Activated CD4-positive, alpha-beta T cell treated with anti-CD3 and anti-CD28 coated beads, Interleukin-2, amount 10 ng/mL, durations not matched to agents 7 days and 5 days (primary cell): Measurements from ENCODE around the gene PTCD1. TPM values are rescaled to one million over a fixed set of nuclear protein-coding genes. Genes with fewer than 3 reads are reported as not detected.
"Not testable (repeated sequence)": the region's sequence is repeated elsewhere in the genome, so short reads cannot be mapped to it uniquely, and the experiment has no call there.

Experiments
- CTCF ChIA-PET: fragments of 350-600 bp; sonication (Branson Sonifier 250); formaldehyde crosslinking; loops from one replicate; lab custom pipeline; 2021; ENCODE audit warnings: antibody characterized with exemption; lab: Charles Lee
- POLR2A ChIA-PET: fragments of 350-600 bp; sonication (Branson Sonifier 250); formaldehyde crosslinking; loops from one replicate; lab custom pipeline; 2021; ENCODE audit warnings: antibody characterized with exemption; lab: Charles Lee
- DNase-seq: peaks from one replicate; pipeline ENCODE4 v3.0.0-alpha.2; 2020
- H3K27ac Mint-ChIP-seq: one replicate; pipeline ENCODE4 v1.8.0; 2021; ENCODE audit warnings: mild to moderate bottlenecking, moderate library complexity, mixed read lengths
- H3K27me3 Mint-ChIP-seq: one replicate; pipeline ENCODE4 v1.8.0; 2021; ENCODE audit warnings: mixed read lengths
- H3K36me3 Mint-ChIP-seq: one replicate; pipeline ENCODE4 v1.8.0; 2021; ENCODE audit warnings: low read depth, mixed read lengths
- H3K4me1 Mint-ChIP-seq: one replicate; pipeline ENCODE4 v1.8.0; 2021; ENCODE audit warnings: mixed read lengths
- H3K4me3 Mint-ChIP-seq: one replicate; pipeline ENCODE4 v1.8.0; 2021; ENCODE audit warnings: mild to moderate bottlenecking, moderate library complexity, mixed read lengths
- H3K9me3 Mint-ChIP-seq: one replicate; pipeline ENCODE4 v1.8.0; 2021; ENCODE audit warnings: mixed read lengths
- total RNA-seq, 2 experiments: library from RNA; stranded (reverse); gene quantifications; one replicate each; pipeline ENCODE4 v1.2.3, GENCODE V29; 2021

PTCD1 gene
- total RNA-seq, 2 experiments from 2014 or later = 5.7 to 8.6 TPM

GRCh38 chr7:99419323-99420021, 19.1 kb downstream of the PTCD1 start:
- POLR2A ChIA-PET = no interaction called here
- CTCF ChIA-PET = interaction anchor here (1.6 to 2.7 kb wide), 2 partner anchors 10 to 11 kb away, joined by 6 to 18 read pairs; partner anchors contain the start of genes BUD31 and PDAP1
- Mint-ChIP-seq H3K36me3 (peaks cover 41% of the 10 kb centered on the region), H3K9me3 (no peaks in the 10 kb centered on the region), H3K4me3 (no peak overlapping the region), H3K4me1 (peaks cover 3% of the 10 kb centered on the region), H3K27me3 (no peaks in the 10 kb centered on the region), H3K27ac (no peak overlapping the region)
- DNase-seq = no peak

GRCh38 chr7:99418260-99418659, 20.3 kb downstream of the PTCD1 start:
- no peak overlapping the region for H3K4me3 Mint-ChIP-seq
- H3K27me3 Mint-ChIP-seq = no peaks in the 10 kb centered on the region
- H3K9me3 Mint-ChIP-seq = no peaks in the 10 kb centered on the region
- H3K36me3 Mint-ChIP-seq = peaks cover 43% of the 10 kb centered on the region
- CTCF ChIA-PET = interaction anchor here (2.7 kb wide), 1 partner anchor 9 kb away, joined by 18 read pairs; the partner anchor contains the start of genes BUD31 and PDAP1
- POLR2A ChIA-PET = no interaction called here
- H3K4me1 Mint-ChIP-seq = peaks cover 4% of the 10 kb centered on the region
- H3K27ac Mint-ChIP-seq = no peak overlapping the region
- no peak for DNase-seq

GRCh38 chr7:99415513-99416127, 23.0 kb downstream of the PTCD1 start:
- H3K27ac Mint-ChIP-seq, H3K9me3 Mint-ChIP-seq, H3K4me3 Mint-ChIP-seq, H3K27me3 Mint-ChIP-seq, POLR2A ChIA-PET: not testable (repeated sequence)
- CTCF ChIA-PET = interaction anchor here (0.6 to 1.1 kb wide), 5 partner anchors 10 to 248 kb away, joined by 3 to 6 read pairs (median 3); no protein-coding TSS in a partner anchor
- H3K36me3 Mint-ChIP-seq = peaks cover 55% of the 10 kb centered on the region
- H3K4me1 Mint-ChIP-seq = peaks cover 16% of the 10 kb centered on the region
- peak; percentile 20 for DNase-seq

- peak overlapping the region; percentile 37 for H3K27ac Mint-ChIP-seq
- no peak for DNase-seq
- peaks cover 39% of the 10 kb centered on the region for H3K4me1 Mint-ChIP-seq
- H3K9me3 Mint-ChIP-seq = no peaks in the 10 kb centered on the region
- peaks cover 37% of the 10 kb centered on the region for H3K36me3 Mint-ChIP-seq
- ChIA-PET CTCF (interaction anchor here (1.0 to 4.0 kb wide), 3 partner anchors 9 to 23 kb away, joined by 3 to 18 read pairs (median 4); no protein-coding TSS in a partner anchor), POLR2A (no interaction called here)
- H3K27me3 Mint-ChIP-seq = no peaks in the 10 kb centered on the region
- H3K4me3 Mint-ChIP-seq = peak overlapping the region; percentile 94
Observed at GRCh38 chr7:99410635-99411034, 28.0 kb downstream of the PTCD1 start.

- Mint-ChIP-seq H3K36me3 (peaks cover 32% of the 10 kb centered on the region), H3K4me3 (peak overlapping the region; percentile 94), H3K9me3 (no peaks in the 10 kb centered on the region), H3K27ac (peak overlapping the region; percentile 37), H3K27me3 (no peaks in the 10 kb centered on the region), H3K4me1 (peaks cover 42% of the 10 kb centered on the region)
- CTCF ChIA-PET = interaction anchor here (1.3 to 4.0 kb wide), 3 partner anchors 10 to 26 kb away, joined by 4 to 18 read pairs (median 4); no protein-coding TSS in a partner anchor
- POLR2A ChIA-PET = no interaction called here
- DNase-seq = no peak
Observed at GRCh38 chr7:99409806-99410205, 28.8 kb downstream of the PTCD1 start.

GRCh38 chr7:99409192-99409572, 29.4 kb downstream of the PTCD1 start:
- peak; percentile 25 for DNase-seq
- peak overlapping the region; percentile 92 for H3K27ac Mint-ChIP-seq
- no peaks in the 10 kb centered on the region for H3K9me3 Mint-ChIP-seq
- CTCF ChIA-PET = interaction anchor here (0.9 to 4.0 kb wide), 7 partner anchors 10 to 99 kb away, joined by 3 to 18 read pairs (median 3); no protein-coding TSS in a partner anchor
- peak overlapping the region; percentile 94 for H3K4me3 Mint-ChIP-seq
- H3K27me3 Mint-ChIP-seq = no peaks in the 10 kb centered on the region
- peaks cover 36% of the 10 kb centered on the region for H3K36me3 Mint-ChIP-seq
- POLR2A ChIA-PET = interaction anchor here (1.0 kb wide), 1 partner anchor 28 kb away, joined by 4 read pairs; no protein-coding TSS in a partner anchor
- peaks cover 46% of the 10 kb centered on the region for H3K4me1 Mint-ChIP-seq

- peak within 1 kb of the TSS; percentile 94 for H3K4me3 Mint-ChIP-seq
- H3K4me1 Mint-ChIP-seq = peaks cover 50% of the 10 kb centered on the region
- H3K9me3 Mint-ChIP-seq = no peaks in the 10 kb centered on the region
- no peaks in the 10 kb centered on the region for H3K27me3 Mint-ChIP-seq
- peak within 1 kb of the TSS; percentile 92 for H3K27ac Mint-ChIP-seq
- peak; percentile 94 for DNase-seq
- POLR2A ChIA-PET = interaction anchor here (1.0 kb wide), 1 partner anchor 28 kb away, joined by 4 read pairs; no protein-coding TSS in a partner anchor
- CTCF ChIA-PET = interaction anchor here (0.6 to 4.0 kb wide), 8 partner anchors 11 to 586 kb away, joined by 3 to 18 read pairs (median 3); no protein-coding TSS in a partner anchor
- H3K36me3 Mint-ChIP-seq = peaks cover 41% of the 10 kb centered on the region
Observed at GRCh38 chr7:99408379-99409191, 30.0 kb downstream of the PTCD1 start, which contains the start of the genes BUD31 and PDAP1. Gene BUD31, plus strand, starts transcription at chr7:99408969. Its CDS starts 2,124 bp downstream, at chr7:99411093. Gene PDAP1, minus strand, starts transcription at chr7:99408597. Its CDS starts 49 bp downstream, at chr7:99408548.

GRCh38 chr7:99407872-99408378, 30.7 kb downstream of the PTCD1 start:
- DNase-seq = peak; percentile 28
- H3K27me3 Mint-ChIP-seq = no peaks in the 10 kb centered on the region
- peaks cover 40% of the 10 kb centered on the region for H3K36me3 Mint-ChIP-seq
- H3K4me1 Mint-ChIP-seq = peaks cover 48% of the 10 kb centered on the region
- ChIA-PET POLR2A (interaction anchor here (0.5 kb wide), 1 partner anchor 369 kb away, joined by 4 read pairs; no protein-coding TSS in a partner anchor), CTCF (interaction anchor here (0.8 to 4.0 kb wide), 8 partner anchors 9 to 586 kb away, joined by 3 to 18 read pairs (median 4); no protein-coding TSS in a partner anchor)
- H3K9me3 Mint-ChIP-seq = no peaks in the 10 kb centered on the region
- H3K4me3 Mint-ChIP-seq = peak overlapping the region; percentile 94
- peak overlapping the region; percentile 92 for H3K27ac Mint-ChIP-seq

- no peak for DNase-seq
- Mint-ChIP-seq H3K27ac (peak overlapping the region; percentile 92), H3K4me1 (peaks cover 48% of the 10 kb centered on the region), H3K36me3 (peaks cover 36% of the 10 kb centered on the region), H3K9me3 (no peaks in the 10 kb centered on the region), H3K27me3 (no peaks in the 10 kb centered on the region), H3K4me3 (peak overlapping the region; percentile 94)
- ChIA-PET POLR2A (no interaction called here), CTCF (interaction anchor here (1.2 kb wide), 1 partner anchor 16 kb away, joined by 4 read pairs; no protein-coding TSS in a partner anchor)
Observed at GRCh38 chr7:99406557-99406956, 32.0 kb downstream of the PTCD1 start.

GRCh38 chr7:99404977-99405320, 33.6 kb downstream of the PTCD1 start:
- Mint-ChIP-seq H3K9me3 (no peaks in the 10 kb centered on the region), H3K4me3 (no peak overlapping the region), H3K27me3 (no peaks in the 10 kb centered on the region), H3K36me3 (peaks cover 37% of the 10 kb centered on the region), H3K4me1 (peaks cover 36% of the 10 kb centered on the region), H3K27ac (no peak overlapping the region)
- ChIA-PET CTCF (interaction anchor here (0.6 kb wide), 1 partner anchor 11 kb away, joined by 6 read pairs; no protein-coding TSS in a partner anchor), POLR2A (no interaction called here)
- DNase-seq = no peak

GRCh38 chr7:99404235-99404976, 34.2 kb downstream of the PTCD1 start:
- Mint-ChIP-seq H3K27ac (no peak overlapping the region), H3K4me3 (no peak overlapping the region), H3K27me3 (no peaks in the 10 kb centered on the region), H3K4me1 (peaks cover 32% of the 10 kb centered on the region), H3K36me3 (peaks cover 39% of the 10 kb centered on the region), H3K9me3 (no peaks in the 10 kb centered on the region)
- CTCF ChIA-PET = no interaction called here
- POLR2A ChIA-PET = no interaction called here
- DNase-seq = no peak
